Panc1 (cell line): ENCODE results near the gene PGGHG.
"Not testable (repeated sequence)": the region's sequence is repeated elsewhere in the genome, so short reads cannot be mapped to it uniquely, and the experiment has no call there.

Source experiments
- POLR2AphosphoS5 ChIP-seq: IDR thresholded peaks from 2 replicates; pipeline ENCODE4 v1.6.1; 2012; ENCODE audit warnings: mild to moderate bottlenecking, low read depth, low read length, moderate library complexity
- SIN3A ChIP-seq: IDR thresholded peaks from 2 replicates; pipeline ENCODE4 v1.6.1; 2012; ENCODE audit warnings: low read depth, mild to moderate bottlenecking, low read length, moderate library complexity, borderline replicate concordance; ENCODE audit not compliant: insufficient read depth
- TF ChIP-seq, protein P1 (sequence below), 2 experiments: IDR thresholded peaks; 2 replicates each; pipeline ENCODE4 v1.6.1; 2011 to 2012; ENCODE audit warnings: low read depth in 2 of 2, control low read depth in 1 of 2, low read length in 1 of 2, mild to moderate bottlenecking in 1 of 2, moderate library complexity in 1 of 2; ENCODE audit not compliant: insufficient read depth in 1 of 2
- TF ChIP-seq, protein P2 (sequence below): fragments of 450-650 bp; IDR thresholded peaks from 2 replicates; pipeline ENCODE4 v1.5.1; 2017; ENCODE audit warnings: mild to moderate bottlenecking

DNA sequence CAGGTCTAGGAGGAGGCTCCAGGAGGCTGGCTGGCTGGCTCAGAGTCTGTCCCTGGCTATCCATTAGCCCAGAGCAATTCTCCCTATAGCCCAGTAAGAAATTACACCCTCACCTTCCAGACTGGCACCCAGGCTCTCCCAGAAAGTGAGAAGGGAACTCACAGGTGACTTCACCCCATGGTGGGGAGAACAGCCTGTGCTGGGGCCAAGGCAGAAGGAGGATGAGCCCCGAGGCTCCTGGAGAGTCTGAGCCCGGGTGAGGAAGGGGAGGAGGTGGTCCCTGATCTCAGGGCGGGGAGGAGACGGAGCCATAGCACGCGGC is 25.6 kb downstream of the PGGHG start:
- TF ChIP-seq SIN3A, POLR2AphosphoS5: not testable (repeated sequence)
- TF ChIP-seq, protein P1, sequence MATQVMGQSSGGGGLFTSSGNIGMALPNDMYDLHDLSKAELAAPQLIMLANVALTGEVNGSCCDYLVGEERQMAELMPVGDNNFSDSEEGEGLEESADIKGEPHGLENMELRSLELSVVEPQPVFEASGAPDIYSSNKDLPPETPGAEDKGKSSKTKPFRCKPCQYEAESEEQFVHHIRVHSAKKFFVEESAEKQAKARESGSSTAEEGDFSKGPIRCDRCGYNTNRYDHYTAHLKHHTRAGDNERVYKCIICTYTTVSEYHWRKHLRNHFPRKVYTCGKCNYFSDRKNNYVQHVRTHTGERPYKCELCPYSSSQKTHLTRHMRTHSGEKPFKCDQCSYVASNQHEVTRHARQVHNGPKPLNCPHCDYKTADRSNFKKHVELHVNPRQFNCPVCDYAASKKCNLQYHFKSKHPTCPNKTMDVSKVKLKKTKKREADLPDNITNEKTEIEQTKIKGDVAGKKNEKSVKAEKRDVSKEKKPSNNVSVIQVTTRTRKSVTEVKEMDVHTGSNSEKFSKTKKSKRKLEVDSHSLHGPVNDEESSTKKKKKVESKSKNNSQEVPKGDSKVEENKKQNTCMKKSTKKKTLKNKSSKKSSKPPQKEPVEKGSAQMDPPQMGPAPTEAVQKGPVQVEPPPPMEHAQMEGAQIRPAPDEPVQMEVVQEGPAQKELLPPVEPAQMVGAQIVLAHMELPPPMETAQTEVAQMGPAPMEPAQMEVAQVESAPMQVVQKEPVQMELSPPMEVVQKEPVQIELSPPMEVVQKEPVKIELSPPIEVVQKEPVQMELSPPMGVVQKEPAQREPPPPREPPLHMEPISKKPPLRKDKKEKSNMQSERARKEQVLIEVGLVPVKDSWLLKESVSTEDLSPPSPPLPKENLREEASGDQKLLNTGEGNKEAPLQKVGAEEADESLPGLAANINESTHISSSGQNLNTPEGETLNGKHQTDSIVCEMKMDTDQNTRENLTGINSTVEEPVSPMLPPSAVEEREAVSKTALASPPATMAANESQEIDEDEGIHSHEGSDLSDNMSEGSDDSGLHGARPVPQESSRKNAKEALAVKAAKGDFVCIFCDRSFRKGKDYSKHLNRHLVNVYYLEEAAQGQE (IDR thresholded peaks at IDR 0.05; ENCODE audit: insufficient read depth in 1 of 2, low read depth in 2 of 2, low read length in 1 of 2) = not testable (repeated sequence)
- TF ChIP-seq, protein P2, sequence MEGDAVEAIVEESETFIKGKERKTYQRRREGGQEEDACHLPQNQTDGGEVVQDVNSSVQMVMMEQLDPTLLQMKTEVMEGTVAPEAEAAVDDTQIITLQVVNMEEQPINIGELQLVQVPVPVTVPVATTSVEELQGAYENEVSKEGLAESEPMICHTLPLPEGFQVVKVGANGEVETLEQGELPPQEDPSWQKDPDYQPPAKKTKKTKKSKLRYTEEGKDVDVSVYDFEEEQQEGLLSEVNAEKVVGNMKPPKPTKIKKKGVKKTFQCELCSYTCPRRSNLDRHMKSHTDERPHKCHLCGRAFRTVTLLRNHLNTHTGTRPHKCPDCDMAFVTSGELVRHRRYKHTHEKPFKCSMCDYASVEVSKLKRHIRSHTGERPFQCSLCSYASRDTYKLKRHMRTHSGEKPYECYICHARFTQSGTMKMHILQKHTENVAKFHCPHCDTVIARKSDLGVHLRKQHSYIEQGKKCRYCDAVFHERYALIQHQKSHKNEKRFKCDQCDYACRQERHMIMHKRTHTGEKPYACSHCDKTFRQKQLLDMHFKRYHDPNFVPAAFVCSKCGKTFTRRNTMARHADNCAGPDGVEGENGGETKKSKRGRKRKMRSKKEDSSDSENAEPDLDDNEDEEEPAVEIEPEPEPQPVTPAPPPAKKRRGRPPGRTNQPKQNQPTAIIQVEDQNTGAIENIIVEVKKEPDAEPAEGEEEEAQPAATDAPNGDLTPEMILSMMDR = not testable (repeated sequence)
